Measurements from ENCODE around the gene TESK2. TPM values are rescaled to one million over a fixed set of nuclear protein-coding genes. Genes with fewer than 3 reads are reported as not detected.

Gene TESK2
- total RNA-seq, 1 experiment from 2014 or later: 5.0 TPM

- Histone ChIP-seq H3K79me2 (ENCODE audit: insufficient read depth, low read length) (no peaks in the 10 kb centered on the region), H3K27ac (ENCODE audit: low read depth, low read length) (no peak overlapping the region), H4K20me1 (ENCODE audit: insufficient read depth) (no peaks in the 10 kb centered on the region), H3K4me1 (ENCODE audit: control insufficient read depth in 1 of 2, insufficient read depth in 2 of 2, low read length in 2 of 2) (no peaks in the 10 kb centered on the region), H2AFZ (ENCODE audit: low read depth, low read length, poor library complexity, severe bottlenecking) (no peak overlapping the region), H3K27me3 (ENCODE audit: insufficient read depth, low read length) (no peaks in the 10 kb centered on the region), H3K9me3 (ENCODE audit: control insufficient read depth in 1 of 2, insufficient read depth in 1 of 2, low read depth in 1 of 2, low read length in 2 of 2) (no peaks in the 10 kb centered on the region), H3K36me3 (ENCODE audit: control insufficient read depth in 1 of 2, insufficient read depth in 2 of 2, low read length in 2 of 2) (no peaks in the 10 kb centered on the region), H3K9ac (ENCODE audit: low read length) (no peak overlapping the region), H3K4me3 (replicated peaks in 1 of 2; ENCODE audit: low read depth in 1 of 2, low read length in 2 of 2) (no peak overlapping the region), H3K9me2 (ENCODE audit: insufficient read depth) (no peaks in the 10 kb centered on the region), H3K4me2 (ENCODE audit: low read length) (no peak overlapping the region)
- no peak for ATAC-seq
- CTCF ChIA-PET: interaction anchor here (0.9 kb wide), 1 partner anchor 17 kb away, joined by 3 read pairs; no protein-coding TSS in a partner anchor
- intact Hi-C loops (cut with micrococcal nuclease): no loop called here
- no peak for DNase-seq (ENCODE audit: low read depth, low spot score)
- POLR2A ChIA-PET: no interaction called here
- BruUV-seq (replicated peaks): no TSS peak
- RAD21 ChIA-PET (ENCODE audit: low non-redundant PET in 1 of 2, low total read pairs in 2 of 2, uncharacterized antibody in 2 of 2, unreplicated experiment in 2 of 2): interaction anchor here in 1 of 2 experiments (0.7 kb wide), 1 partner anchor 28 kb away, joined by 5 read pairs; no protein-coding TSS in a partner anchor
- TF ChIP-seq YY1 (IDR thresholded peaks at IDR 0.05; ENCODE audit: extremely low read depth, insufficient replicate concordance, low read depth, low read length): no peak
- no peak for TF ChIP-seq ELF1 (IDR thresholded peaks at IDR 0.05; ENCODE audit: borderline replicate concordance, low read depth)
- no peak for TF ChIP-seq ZNF274 (IDR thresholded peaks at IDR 0.05; ENCODE audit: low read depth, low read length)
- no peak for TF ChIP-seq SRF (IDR thresholded peaks at IDR 0.05; ENCODE audit: low read depth)
- no peak for TF ChIP-seq CEBPB (IDR thresholded peaks at IDR 0.05; ENCODE audit: low read depth)
- TF ChIP-seq, protein P1, sequence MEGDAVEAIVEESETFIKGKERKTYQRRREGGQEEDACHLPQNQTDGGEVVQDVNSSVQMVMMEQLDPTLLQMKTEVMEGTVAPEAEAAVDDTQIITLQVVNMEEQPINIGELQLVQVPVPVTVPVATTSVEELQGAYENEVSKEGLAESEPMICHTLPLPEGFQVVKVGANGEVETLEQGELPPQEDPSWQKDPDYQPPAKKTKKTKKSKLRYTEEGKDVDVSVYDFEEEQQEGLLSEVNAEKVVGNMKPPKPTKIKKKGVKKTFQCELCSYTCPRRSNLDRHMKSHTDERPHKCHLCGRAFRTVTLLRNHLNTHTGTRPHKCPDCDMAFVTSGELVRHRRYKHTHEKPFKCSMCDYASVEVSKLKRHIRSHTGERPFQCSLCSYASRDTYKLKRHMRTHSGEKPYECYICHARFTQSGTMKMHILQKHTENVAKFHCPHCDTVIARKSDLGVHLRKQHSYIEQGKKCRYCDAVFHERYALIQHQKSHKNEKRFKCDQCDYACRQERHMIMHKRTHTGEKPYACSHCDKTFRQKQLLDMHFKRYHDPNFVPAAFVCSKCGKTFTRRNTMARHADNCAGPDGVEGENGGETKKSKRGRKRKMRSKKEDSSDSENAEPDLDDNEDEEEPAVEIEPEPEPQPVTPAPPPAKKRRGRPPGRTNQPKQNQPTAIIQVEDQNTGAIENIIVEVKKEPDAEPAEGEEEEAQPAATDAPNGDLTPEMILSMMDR (IDR thresholded peaks at IDR 0.05 in 2 of 3, conservative IDR thresholded peaks at IDR 0.05 in 1 of 3; ENCODE audit: borderline replicate concordance in 1 of 3, insufficient read depth in 1 of 3, low read depth in 2 of 3, low read length in 2 of 3): no peak
- TF ChIP-seq, protein P2, sequence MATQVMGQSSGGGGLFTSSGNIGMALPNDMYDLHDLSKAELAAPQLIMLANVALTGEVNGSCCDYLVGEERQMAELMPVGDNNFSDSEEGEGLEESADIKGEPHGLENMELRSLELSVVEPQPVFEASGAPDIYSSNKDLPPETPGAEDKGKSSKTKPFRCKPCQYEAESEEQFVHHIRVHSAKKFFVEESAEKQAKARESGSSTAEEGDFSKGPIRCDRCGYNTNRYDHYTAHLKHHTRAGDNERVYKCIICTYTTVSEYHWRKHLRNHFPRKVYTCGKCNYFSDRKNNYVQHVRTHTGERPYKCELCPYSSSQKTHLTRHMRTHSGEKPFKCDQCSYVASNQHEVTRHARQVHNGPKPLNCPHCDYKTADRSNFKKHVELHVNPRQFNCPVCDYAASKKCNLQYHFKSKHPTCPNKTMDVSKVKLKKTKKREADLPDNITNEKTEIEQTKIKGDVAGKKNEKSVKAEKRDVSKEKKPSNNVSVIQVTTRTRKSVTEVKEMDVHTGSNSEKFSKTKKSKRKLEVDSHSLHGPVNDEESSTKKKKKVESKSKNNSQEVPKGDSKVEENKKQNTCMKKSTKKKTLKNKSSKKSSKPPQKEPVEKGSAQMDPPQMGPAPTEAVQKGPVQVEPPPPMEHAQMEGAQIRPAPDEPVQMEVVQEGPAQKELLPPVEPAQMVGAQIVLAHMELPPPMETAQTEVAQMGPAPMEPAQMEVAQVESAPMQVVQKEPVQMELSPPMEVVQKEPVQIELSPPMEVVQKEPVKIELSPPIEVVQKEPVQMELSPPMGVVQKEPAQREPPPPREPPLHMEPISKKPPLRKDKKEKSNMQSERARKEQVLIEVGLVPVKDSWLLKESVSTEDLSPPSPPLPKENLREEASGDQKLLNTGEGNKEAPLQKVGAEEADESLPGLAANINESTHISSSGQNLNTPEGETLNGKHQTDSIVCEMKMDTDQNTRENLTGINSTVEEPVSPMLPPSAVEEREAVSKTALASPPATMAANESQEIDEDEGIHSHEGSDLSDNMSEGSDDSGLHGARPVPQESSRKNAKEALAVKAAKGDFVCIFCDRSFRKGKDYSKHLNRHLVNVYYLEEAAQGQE (IDR thresholded peaks at IDR 0.05; ENCODE audit: low read depth): no peak
- TF ChIP-seq EZH2phosphoT487 (IDR thresholded peaks at IDR 0.05; ENCODE audit: borderline replicate concordance): no peak
- no peak for TF ChIP-seq TCF7L2 (IDR thresholded peaks at IDR 0.05; ENCODE audit: borderline replicate concordance, extremely low read depth, insufficient read depth, insufficient read length)
- TF ChIP-seq, protein P3, sequence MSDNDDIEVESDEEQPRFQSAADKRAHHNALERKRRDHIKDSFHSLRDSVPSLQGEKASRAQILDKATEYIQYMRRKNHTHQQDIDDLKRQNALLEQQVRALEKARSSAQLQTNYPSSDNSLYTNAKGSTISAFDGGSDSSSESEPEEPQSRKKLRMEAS (IDR thresholded peaks at IDR 0.05): no peak
- TF ChIP-seq POLR2A (IDR thresholded peaks at IDR 0.05; ENCODE audit: borderline replicate concordance, extremely low read depth, insufficient read depth, insufficient read length): no peak
- TF ChIP-seq FOSL1 (IDR thresholded peaks at IDR 0.05; ENCODE audit: low read depth): no peak
- TF ChIP-seq ZBTB33 (IDR thresholded peaks at IDR 0.05; ENCODE audit: extremely low read depth, insufficient replicate concordance, low read length): no peak
- no peak for TF ChIP-seq SIN3A (IDR thresholded peaks at IDR 0.05; ENCODE audit: low read depth)
- no peak for TF ChIP-seq JUND (IDR thresholded peaks at IDR 0.05)
- no peak for TF ChIP-seq POLR2AphosphoS5 (IDR thresholded peaks at IDR 0.05; ENCODE audit: low read depth, low read length)
Observed at GRCh38 chr1:45322486-45323040, 168.4 kb downstream of the TESK2 start.
